Anterior cingulate cortex (tissue), 58 donors: ENCODE results near the gene TMA7.
"Not testable (repeated sequence)": the region's sequence is repeated elsewhere in the genome, so short reads cannot be mapped to it uniquely, and the experiment has no call there.

Source experiments
- DNase-seq, 58 donors: peaks; one replicate each; lab custom pipeline; 2025; lab: John Stamatoyannopoulos, UW

TMA7 gene

GRCh38 chr3:48465237-48465530 lies 25.1 kb downstream of the TMA7 start:
- peak in 2 of 58 donors; percentile 75 to 76 for DNase-seq

- peak; percentile 63 to 99 (median 96) for DNase-seq
Measured at GRCh38 chr3:48465531-48466378, 25.7 kb downstream of the TMA7 start.

GRCh38 chr3:48466386-48467109 lies 26.5 kb downstream of the TMA7 start:
- DNase-seq, result peak in 7 of 58 donors; percentile 11 to 48 (median 33)

- no peak for DNase-seq
Measured at GRCh38 chr3:48467110-48467454, 27.0 kb downstream of the TMA7 start.

GRCh38 chr3:48467473-48468267 lies 27.6 kb downstream of the TMA7 start:
- DNase-seq, result no peak

GRCh38 chr3:48468329-48468731 lies 28.3 kb downstream of the TMA7 start:
- peak in 4 of 58 donors; percentile 17 to 34 (median 24) for DNase-seq

- DNase-seq, result peak in 25 of 58 donors; percentile 6 to 50 (median 28)
Measured at GRCh38 chr3:48469046-48469915, 29.2 kb downstream of the TMA7 start.

DNA sequence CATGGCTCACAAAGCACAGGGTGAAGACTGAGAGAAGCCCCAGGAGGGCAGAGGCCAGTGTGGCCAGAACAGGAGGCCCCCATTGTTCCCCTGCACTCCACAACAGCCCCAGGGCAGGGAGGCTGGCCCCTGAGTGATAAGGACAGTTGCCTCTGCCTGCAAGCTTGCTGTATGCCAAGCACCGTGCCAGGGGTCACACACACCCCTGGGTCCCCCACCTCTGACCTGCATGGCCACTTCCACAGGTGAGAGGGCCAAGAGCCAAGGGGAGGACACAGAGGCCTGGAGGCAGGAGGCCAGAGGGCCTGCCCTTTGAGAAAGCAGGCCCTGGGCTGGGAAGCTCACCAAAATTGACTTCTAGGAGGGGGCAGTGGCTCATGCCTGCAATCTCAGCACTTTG lies 30.2 kb downstream of the TMA7 start:
- DNase-seq, result no peak

- DNase-seq, result peak in 2 of 58 donors; percentile 51 to 68
Measured at GRCh38 chr3:48472673-48472922, 32.5 kb downstream of the TMA7 start.

DNA sequence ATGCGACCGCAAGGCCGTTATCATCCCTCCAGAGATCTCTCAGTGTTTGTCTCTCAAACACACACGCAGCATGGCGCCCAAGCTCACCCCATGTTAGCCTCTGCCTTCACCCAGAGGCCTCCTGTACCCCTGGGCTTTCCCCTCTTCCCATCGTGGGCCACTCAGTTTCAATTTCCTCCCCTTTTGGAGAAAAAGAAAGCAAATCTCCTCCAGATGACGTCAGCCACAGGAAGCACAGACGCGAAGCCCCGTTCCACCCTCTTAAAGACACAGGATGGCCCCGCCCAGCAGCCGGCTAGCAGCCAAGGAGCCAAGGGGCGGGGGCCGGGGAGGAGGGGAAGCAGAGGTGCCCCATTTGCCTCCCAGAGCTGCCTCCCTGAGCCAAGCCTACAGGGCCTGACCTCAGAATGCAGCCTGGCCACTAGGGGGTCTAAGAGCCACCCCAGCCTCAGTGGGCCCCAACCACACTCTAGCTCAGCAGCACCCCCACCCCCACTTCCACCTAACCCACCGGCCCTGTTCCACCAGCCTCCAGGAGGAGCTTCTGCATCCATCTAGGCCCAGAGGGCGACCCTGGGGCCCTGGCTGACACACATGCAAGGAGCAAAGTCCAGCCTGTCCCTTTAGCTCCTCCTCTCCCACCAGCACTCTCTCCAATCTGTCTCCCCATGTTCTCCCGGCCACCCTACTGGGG lies 33.0 kb downstream of the TMA7 start:
- peak in 57 of 58 donors; percentile 18 to 91 (median 79) for DNase-seq

GRCh38 chr3:48473617-48473952 lies 33.5 kb downstream of the TMA7 start:
- no peak for DNase-seq

GRCh38 chr3:48474031-48474430 lies 34.0 kb downstream of the TMA7 start:
- DNase-seq, result not testable (repeated sequence)

- no peak for DNase-seq
Measured at GRCh38 chr3:48474619-48475018, 34.6 kb downstream of the TMA7 start.

DNA sequence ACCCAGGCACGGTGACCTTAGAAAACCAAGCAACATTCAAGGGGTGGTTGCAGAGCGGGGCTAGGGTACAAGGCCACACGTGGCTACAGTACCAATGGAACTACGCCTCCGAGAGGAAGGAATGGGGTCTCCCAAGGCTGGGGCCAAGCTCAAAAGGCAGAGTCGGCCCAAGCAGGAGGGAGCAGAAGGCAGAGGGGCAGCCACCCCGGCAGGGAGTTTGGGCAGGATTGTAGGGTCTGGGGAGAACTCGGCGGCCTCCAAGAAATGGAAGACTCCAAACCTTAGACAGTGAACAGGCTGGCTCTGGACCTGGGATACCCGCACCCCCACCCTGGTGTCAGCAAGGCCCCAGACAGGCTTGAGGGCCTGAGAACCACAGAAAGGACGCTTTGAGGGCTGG lies 35.1 kb downstream of the TMA7 start:
- DNase-seq, result no peak

GRCh38 chr3:48476426-48477053 lies 36.5 kb downstream of the TMA7 start:
- no peak for DNase-seq

- no peak for DNase-seq
Measured at GRCh38 chr3:48477959-48478520, 38.0 kb downstream of the TMA7 start.

GRCh38 chr3:48478626-48479555 lies 38.8 kb downstream of the TMA7 start:
- DNase-seq, result no peak

DNA sequence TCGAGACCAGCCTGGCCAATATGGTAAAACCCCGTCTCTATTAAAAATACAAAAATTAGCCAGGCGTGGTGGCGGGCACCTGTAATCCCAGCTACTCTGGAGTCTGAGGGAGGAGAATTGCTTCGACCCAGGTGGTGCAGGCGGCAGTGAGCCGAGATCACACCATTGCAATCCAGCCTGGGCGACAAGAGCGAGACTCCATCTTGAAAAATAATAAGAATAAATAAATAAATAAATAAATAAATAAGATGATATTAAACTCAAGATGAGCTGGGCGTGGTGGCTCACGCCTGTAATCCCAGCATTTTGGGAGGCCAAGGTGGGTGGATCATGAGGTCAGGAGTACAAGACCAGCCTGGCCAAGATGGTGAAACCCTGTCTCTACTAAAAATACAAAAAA lies 40.8 kb downstream of the TMA7 start:
- not testable (repeated sequence) for DNase-seq
